ENCODE measurements around the gene ABCB6.

Gene ABCB6

GRCh38 chr2:219220652-219221402, 2.1 kb upstream of the ABCB6 start:
- ChIA-PET POLR2A (interaction anchor here (1.0 to 2.7 kb wide), 2 partner anchors 15 to 25 kb away, joined by 3 to 13 read pairs; partner anchors contain the start of genes GLB1L and STK16), CTCF (no interaction called here)
- no peak for DNase-seq (ENCODE audit: extremely low spot score)
- no peak for TF ChIP-seq CTBP1 (IDR thresholded peaks at IDR 0.05; ENCODE audit: borderline replicate concordance)
- TF ChIP-seq FOXM1 (IDR thresholded peaks at IDR 0.05; ENCODE audit: borderline replicate concordance) = no peak
- no peak for TF ChIP-seq BHLHE40 (IDR thresholded peaks at IDR 0.05; ENCODE audit: borderline replicate concordance)
- TF ChIP-seq NFRKB (IDR thresholded peaks at IDR 0.05) = no peak
- TF ChIP-seq, protein P1, sequence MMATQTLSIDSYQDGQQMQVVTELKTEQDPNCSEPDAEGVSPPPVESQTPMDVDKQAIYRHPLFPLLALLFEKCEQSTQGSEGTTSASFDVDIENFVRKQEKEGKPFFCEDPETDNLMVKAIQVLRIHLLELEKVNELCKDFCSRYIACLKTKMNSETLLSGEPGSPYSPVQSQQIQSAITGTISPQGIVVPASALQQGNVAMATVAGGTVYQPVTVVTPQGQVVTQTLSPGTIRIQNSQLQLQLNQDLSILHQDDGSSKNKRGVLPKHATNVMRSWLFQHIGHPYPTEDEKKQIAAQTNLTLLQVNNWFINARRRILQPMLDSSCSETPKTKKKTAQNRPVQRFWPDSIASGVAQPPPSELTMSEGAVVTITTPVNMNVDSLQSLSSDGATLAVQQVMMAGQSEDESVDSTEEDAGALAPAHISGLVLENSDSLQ (IDR thresholded peaks at IDR 0.05) = no peak
- no peak for TF ChIP-seq SP1 (IDR thresholded peaks at IDR 0.05)
- no peak for TF ChIP-seq ARNT (IDR thresholded peaks at IDR 0.05)
- no peak for TF ChIP-seq TARDBP (IDR thresholded peaks at IDR 0.05)
- no peak for TF ChIP-seq FOXK2 (IDR thresholded peaks at IDR 0.05)
- no peak for TF ChIP-seq HDGF (IDR thresholded peaks at IDR 0.05; ENCODE audit: borderline replicate concordance)
- TF ChIP-seq FOXA1 (IDR thresholded peaks at IDR 0.05) = no peak
- TF ChIP-seq ZNF384 (IDR thresholded peaks at IDR 0.05) = no peak
- no peak for TF ChIP-seq ELF4 (IDR thresholded peaks at IDR 0.05)

- DNase-seq (ENCODE audit: extremely low spot score) = no peak
- CTCF ChIA-PET = no interaction called here
- POLR2A ChIA-PET = interaction anchor here (1.1 to 2.9 kb wide), 5 partner anchors 10 to 44 kb away, joined by 3 to 16 read pairs (median 10); partner anchors contain the start of genes ANKZF1, ATG9A, CNPPD1 and GLB1L
- TF ChIP-seq SUZ12 (IDR thresholded peaks at IDR 0.05) (no peak), TARDBP (IDR thresholded peaks at IDR 0.05) (no peak)
These were observed 1.2 kb upstream of the ABCB6 start for GRCh38 chr2:219219784-219220532.

DNA sequence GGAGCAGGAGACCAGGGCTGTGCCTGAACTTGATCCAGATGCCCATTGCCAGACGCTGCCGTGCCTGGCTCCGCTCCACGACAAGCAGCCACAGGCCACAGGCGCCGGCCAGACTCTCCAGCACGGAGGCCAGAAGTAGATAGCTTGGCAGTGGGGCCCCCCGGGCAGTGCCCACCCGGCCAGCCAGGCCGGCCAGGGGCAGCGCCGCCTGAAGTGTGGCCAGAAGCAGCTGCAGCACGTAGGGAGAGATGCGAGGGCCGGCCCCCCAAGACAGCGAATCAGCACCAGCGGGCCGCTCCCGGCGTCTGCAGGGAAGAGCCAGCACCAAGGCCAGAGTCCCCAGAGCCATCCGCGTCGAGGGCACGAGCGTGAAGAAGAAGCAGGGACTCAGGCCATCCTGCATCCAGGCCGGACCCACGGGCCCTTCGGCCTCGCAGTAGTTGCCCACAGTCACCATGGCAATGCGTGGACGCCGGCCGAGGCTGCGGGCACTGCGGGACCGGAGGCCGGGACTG, 484 bp downstream of the ABCB6 start:
- ChIA-PET POLR2A (interaction anchor here (1.0 to 2.9 kb wide), 5 partner anchors 11 to 60 kb away, joined by 3 to 16 read pairs (median 10); partner anchors contain the start of genes ANKZF1, ATG9A, CNPPD1 and GLB1L), CTCF (no interaction called here)
- DNase-seq (ENCODE audit: extremely low spot score) = no peak
- TF ChIP-seq BHLHE40 (IDR thresholded peaks at IDR 0.05; ENCODE audit: borderline replicate concordance) (no peak), TARDBP (IDR thresholded peaks at IDR 0.05) (no peak), HDGF (IDR thresholded peaks at IDR 0.05; ENCODE audit: borderline replicate concordance) (no peak), ELF4 (IDR thresholded peaks at IDR 0.05) (no peak), ARNT (IDR thresholded peaks at IDR 0.05) (no peak), CTBP1 (IDR thresholded peaks at IDR 0.05; ENCODE audit: borderline replicate concordance) (no peak), SUZ12 (IDR thresholded peaks at IDR 0.05) (no peak), SP1 (IDR thresholded peaks at IDR 0.05) (no peak), NFRKB (IDR thresholded peaks at IDR 0.05) (no peak), LEF1 (IDR thresholded peaks at IDR 0.05; ENCODE audit: borderline replicate concordance) (no peak), ZNF384 (IDR thresholded peaks at IDR 0.05) (no peak)
- TF ChIP-seq, protein P1 (IDR thresholded peaks at IDR 0.05) = no peak

DNA sequence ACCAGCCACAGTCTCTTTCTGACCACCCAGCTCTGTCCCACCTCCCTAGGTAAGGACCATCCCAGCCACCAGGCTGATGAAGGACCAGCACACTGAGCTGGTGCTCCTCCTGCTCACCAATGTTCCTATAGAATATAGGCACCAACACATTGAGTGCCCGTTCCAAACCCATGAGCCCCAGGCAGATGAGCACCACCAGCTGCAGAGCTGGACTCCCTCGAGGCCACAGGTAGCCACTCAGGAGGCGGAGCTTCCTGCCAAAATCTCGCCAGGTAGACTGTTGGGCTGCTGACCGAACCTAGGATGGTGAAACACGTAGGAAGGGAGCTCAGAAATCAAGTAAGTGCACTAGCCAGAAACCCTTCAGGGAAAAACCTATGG, 2.2 kb downstream of the ABCB6 start:
- TF ChIP-seq ELF4 (IDR thresholded peaks at IDR 0.05) (no peak), FOXA1 (IDR thresholded peaks at IDR 0.05) (no peak), FOXM1 (IDR thresholded peaks at IDR 0.05; ENCODE audit: borderline replicate concordance) (no peak), HDGF (IDR thresholded peaks at IDR 0.05; ENCODE audit: borderline replicate concordance) (no peak)
- TF ChIP-seq, protein P1 (IDR thresholded peaks at IDR 0.05) = no peak
- POLR2A ChIA-PET = interaction anchor here (0.6 to 0.8 kb wide), 2 partner anchors 10 to 40 kb away, joined by 3 to 6 read pairs; partner anchors contain the start of genes CNPPD1 and ZFAND2B
- DNase-seq (ENCODE audit: extremely low spot score) = no peak
- CTCF ChIA-PET = no interaction called here

DNA sequence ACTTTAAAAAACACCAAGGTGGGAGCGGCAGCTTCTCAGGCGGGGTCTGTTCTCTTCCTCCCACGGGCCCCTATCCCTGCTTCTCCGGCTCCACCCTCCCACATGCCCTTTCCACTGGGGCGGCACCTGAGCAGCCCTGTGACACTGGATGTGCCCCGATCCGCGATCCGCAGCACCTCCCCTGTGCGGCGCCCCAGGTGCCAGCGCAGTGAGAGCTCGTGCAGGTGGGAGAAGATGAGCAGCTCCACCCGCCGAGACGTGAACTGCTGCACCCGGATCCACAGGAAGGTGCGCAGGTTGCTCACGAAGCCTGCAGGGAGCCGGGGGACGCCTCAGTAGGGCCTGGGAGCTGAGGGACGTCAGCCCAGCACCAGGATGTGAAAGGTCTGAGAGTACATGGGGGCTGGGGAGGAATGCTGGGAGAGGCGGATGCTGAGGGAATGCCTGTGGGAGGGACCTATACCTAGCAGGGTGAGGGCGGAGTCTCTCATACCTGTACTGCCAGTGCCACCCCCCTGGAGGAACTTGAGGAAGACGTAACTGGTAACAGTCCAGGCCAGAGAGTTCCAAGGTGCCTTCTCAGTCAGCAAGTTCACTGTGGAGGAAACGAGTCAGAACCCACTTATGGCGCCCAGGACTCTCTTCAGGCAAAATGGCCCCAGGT, 2.8 kb downstream of the ABCB6 start:
- DNase-seq (ENCODE audit: extremely low spot score) = no peak
- TF ChIP-seq, protein P1 (IDR thresholded peaks at IDR 0.05) = no peak
- no peak for TF ChIP-seq BHLHE40 (IDR thresholded peaks at IDR 0.05; ENCODE audit: borderline replicate concordance)
- no peak for TF ChIP-seq TARDBP (IDR thresholded peaks at IDR 0.05)
- TF ChIP-seq SP1 (IDR thresholded peaks at IDR 0.05) = no peak
- no peak for TF ChIP-seq ZNF384 (IDR thresholded peaks at IDR 0.05)
- no peak for TF ChIP-seq FOXA1 (IDR thresholded peaks at IDR 0.05)
- POLR2A ChIA-PET = interaction anchor here (0.8 kb wide), 1 partner anchor 9 kb away, joined by 6 read pairs; the partner anchor contains the start of gene ZFAND2B
- CTCF ChIA-PET = no interaction called here

All from HEK293T (cell line).